Activated T-cell treated with anti-CD3 and anti-CD28 coated beads for 4 hours (primary cell): Measurements from ENCODE around the gene KTN1.
A peak's percentile ranks its signal among the peaks of the same experiment; 100 is the strongest.

Experiments used
- DNase-seq: peaks from one replicate; pipeline ENCODE4 v3.0.0-alpha.2; 2020

The KTN1 gene

GRCh38 chr14:55718551-55718950, 138.5 kb downstream of the KTN1 start:
- DNase-seq = no peak

DNA sequence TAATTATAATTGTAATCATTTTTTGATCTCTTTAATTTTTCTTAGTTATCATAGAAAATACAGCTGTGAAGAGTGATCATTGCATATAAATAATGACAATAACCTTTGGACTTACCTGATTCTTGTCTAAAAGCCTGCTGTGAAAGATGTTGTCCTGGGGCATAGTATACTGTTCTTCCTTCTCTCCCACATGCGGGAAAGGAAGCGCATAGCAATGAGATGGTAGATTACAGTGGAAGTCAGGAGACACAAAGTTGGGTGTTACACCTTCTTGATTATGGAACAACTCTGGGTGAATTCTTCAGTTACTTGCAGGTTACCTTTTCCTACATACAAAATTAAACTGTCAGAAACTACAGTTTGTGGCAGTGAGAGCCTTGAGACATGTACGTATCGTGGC, 140.8 kb downstream of the KTN1 start:
- no peak for DNase-seq

GRCh38 chr14:55721353-55721752, 141.3 kb downstream of the KTN1 start:
- DNase-seq = no peak

DNA sequence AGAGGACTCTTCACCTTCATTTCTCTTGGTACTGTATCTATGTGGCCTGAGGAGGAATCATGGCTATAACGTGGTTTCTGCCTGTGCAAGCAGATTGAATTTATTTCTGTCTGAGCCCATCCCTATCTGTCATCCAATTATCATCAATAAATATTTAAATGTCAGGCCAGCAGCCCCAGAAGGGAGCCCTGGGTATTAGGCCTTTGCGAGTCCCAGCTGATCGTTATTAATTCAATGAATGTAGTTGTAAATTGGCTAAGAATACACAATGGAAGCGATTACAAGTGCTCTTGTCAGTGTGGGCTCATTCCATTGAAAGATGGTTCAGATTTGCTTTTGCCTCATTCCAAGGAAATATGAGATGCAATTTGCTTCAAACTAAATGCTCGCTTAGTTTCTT, 142.0 kb downstream of the KTN1 start:
- DNase-seq = no peak

DNA sequence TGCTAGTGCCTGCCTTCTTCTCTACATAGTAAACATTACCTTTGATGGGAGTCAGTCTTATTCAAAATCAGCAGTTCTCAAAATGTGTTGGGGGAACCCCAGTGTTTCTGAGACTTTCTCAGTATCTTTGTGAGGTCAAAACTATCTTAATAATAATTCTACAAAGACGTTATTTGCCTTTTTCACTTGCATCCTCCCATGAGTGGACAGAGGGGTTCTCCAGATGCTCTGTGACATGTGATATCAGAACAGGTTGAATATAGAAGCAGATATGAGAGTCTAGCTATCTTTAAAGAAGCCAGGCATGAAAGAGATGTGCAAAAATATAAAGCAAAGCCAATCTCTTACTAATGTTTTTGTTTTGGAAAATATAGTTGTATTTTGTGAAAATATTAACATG, 144.7 kb downstream of the KTN1 start:
- DNase-seq = no peak

DNA sequence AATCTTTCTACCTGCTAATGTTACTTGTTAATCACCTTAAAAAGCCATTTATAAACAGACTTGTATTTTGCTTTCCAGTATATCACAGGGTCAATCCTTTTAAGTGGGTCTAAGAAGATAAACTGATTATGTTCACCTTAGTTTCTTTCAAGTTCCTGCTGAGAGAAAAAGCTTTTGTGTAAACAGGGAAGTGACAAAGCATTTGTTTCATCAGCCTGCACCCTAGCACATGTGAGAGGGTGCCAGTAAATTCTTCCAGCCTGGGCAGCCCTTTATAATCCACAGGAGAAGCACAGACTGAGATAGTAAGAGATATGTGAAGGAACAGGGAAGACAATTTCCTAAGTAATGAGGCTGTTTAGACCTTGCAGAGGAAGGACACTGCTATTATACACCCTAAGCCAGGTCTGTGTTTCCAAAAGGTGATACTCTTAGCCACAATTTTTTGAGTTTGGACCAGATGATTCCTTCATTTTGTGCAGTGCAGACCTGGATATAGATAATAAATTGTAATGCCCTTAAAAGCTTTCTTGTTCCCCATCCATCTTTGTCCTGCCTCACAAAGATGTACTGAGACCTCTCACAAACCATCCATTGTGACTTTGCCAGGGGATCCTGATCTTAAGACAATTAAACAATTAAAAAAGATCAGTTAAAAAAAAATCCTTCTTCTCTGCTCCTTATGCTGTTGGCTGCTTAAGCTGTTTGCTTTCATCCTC, 150.7 kb downstream of the KTN1 start:
- no peak for DNase-seq

GRCh38 chr14:55731311-55731872, 151.4 kb downstream of the KTN1 start:
- DNase-seq = no peak

GRCh38 chr14:55731881-55732498, 152.0 kb downstream of the KTN1 start:
- DNase-seq = peak; percentile 44

DNA sequence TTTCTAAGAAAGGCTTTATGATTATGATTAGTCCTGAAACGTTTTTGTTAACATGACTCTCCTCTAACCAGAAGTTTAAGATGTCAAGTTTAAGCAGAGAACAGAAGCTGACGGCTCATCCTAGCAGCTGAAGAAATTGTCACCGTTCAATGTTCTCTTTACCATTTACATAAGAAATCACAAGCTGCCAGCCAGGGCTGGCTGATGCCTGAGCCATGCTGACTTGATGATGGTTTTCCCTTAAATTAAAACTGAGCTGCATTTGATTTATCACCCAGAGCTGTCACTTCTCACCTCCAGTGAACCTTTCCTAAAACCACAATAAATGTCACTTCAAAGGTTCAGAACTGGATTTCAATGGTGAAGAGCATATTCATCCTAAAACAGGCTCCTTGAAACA, 153.6 kb downstream of the KTN1 start:
- DNase-seq = no peak
